Neural cell (in vitro differentiated cells): ENCODE results near the gene CACNA1I. TPM values are rescaled to one million over a fixed set of nuclear protein-coding genes. Genes with fewer than 3 reads are reported as not detected.

ENCODE experiments used
- H2AFZ ChIP-seq: fragments of 200-600, 300-800 bp; sonication (generic), shearing (Covaris generic); 2 replicates; pipeline ENCODE4 v1.6.0; 2014; ENCODE audit warnings: low read depth, mild to moderate bottlenecking, antibody characterized with exemption, low read length, moderate library complexity
- H3F3A ChIP-seq: fragments of 200-600 bp; shearing (Covaris generic); 2 replicates; pipeline ENCODE4 v1.6.1; 2016; ENCODE audit warnings: mild to moderate bottlenecking, moderate library complexity, mixed read lengths, antibody characterized with exemption, low read length; ENCODE audit not compliant: insufficient read depth, poor library complexity, severe bottlenecking
- H3K27ac ChIP-seq: fragments of 200-600, 300-800 bp; sonication (generic), shearing (Covaris generic); 2 replicates; pipeline ENCODE4 v1.5.1; 2014; ENCODE audit warnings: mild to moderate bottlenecking, low read length, moderate library complexity
- H3K27me3 ChIP-seq: fragments of 300-800, 200-600 bp; sonication (generic), shearing (Covaris generic); 2 replicates; pipeline ENCODE4 v1.6.0; 2014; ENCODE audit warnings: mild to moderate bottlenecking, low read depth, low read length, moderate library complexity; ENCODE audit not compliant: insufficient read depth
- H3K36me3 ChIP-seq: fragments of 300-800, 200-600 bp; sonication (generic), shearing (Covaris generic); 2 replicates; pipeline ENCODE4 v1.5.1; 2014; ENCODE audit warnings: mild to moderate bottlenecking, antibody characterized with exemption, low read length, moderate library complexity; ENCODE audit not compliant: insufficient read depth
- H3K4me2 ChIP-seq: fragments of 300-800, 200-600 bp; sonication (generic), shearing (Covaris generic); 2 replicates; pipeline ENCODE4 v1.6.0; 2014; ENCODE audit warnings: mild to moderate bottlenecking, low read length
- H3K4me3 ChIP-seq: fragments of 300-800, 200-600 bp; sonication (generic), shearing (Covaris generic); 2 replicates; pipeline ENCODE4 v1.5.1; 2014; ENCODE audit warnings: mild to moderate bottlenecking, low read length, moderate library complexity
- H3K79me2 ChIP-seq: fragments of 200-600 bp; shearing (Covaris generic); replicated peaks from 2 replicates; pipeline ENCODE4 v1.6.0; 2014; ENCODE audit warnings: mild to moderate bottlenecking, low read length, moderate library complexity; ENCODE audit not compliant: insufficient read depth
- H3K9ac ChIP-seq: fragments of 300-800, 200-600 bp; sonication (generic), shearing (Covaris generic); 2 replicates; pipeline ENCODE4 v1.6.1; 2016; ENCODE audit warnings: mild to moderate bottlenecking, low read length, mixed read lengths
- H3K9me2 ChIP-seq: fragments of 200-600 bp; shearing (Covaris generic); 2 replicates; pipeline ENCODE4 v1.6.1; 2016; ENCODE audit warnings: mild to moderate bottlenecking, low read length, mixed read lengths; ENCODE audit not compliant: insufficient read depth
- H3K9me3 ChIP-seq: fragments of 200-600, 300-800 bp; sonication (generic), shearing (Covaris generic); 2 replicates; pipeline ENCODE4 v1.6.1; 2016; ENCODE audit warnings: mild to moderate bottlenecking, mixed run types, low read length, moderate library complexity, mixed read lengths
- H4K20me1 ChIP-seq: fragments of 200-600 bp; shearing (Covaris generic); 2 replicates; pipeline ENCODE4 v1.6.1; 2016; ENCODE audit warnings: mild to moderate bottlenecking, mixed run types; ENCODE audit not compliant: insufficient read depth
- CTCF ChIP-seq: fragments of 450-650 bp; IDR thresholded peaks from 2 replicates; pipeline ENCODE4 v1.5.1; 2014; ENCODE audit warnings: antibody characterized with exemption, mild to moderate bottlenecking, moderate library complexity; ENCODE audit not compliant: poor library complexity, severe bottlenecking
- EP300 ChIP-seq: fragments of 450-650 bp; conservative IDR thresholded peaks from 2 replicates; pipeline ENCODE4 v1.6.1; 2014; ENCODE audit warnings: antibody characterized with exemption, mild to moderate bottlenecking, moderate library complexity; ENCODE audit not compliant: poor library complexity, severe bottlenecking
- EZH2 ChIP-seq: fragments of 200-600, 300-800 bp; shearing (Covaris generic), sonication (generic); IDR thresholded peaks from 2 replicates; pipeline ENCODE4 v1.6.1; 2014; ENCODE audit warnings: antibody characterized with exemption, low read length, borderline replicate concordance, mild to moderate bottlenecking; ENCODE audit not compliant: insufficient read depth, poor library complexity, severe bottlenecking
- MXI1 ChIP-seq: fragments of 450-650 bp; conservative IDR thresholded peaks from 2 replicates; pipeline ENCODE4 v1.6.1; 2014; ENCODE audit warnings: antibody characterized with exemption, mild to moderate bottlenecking; ENCODE audit not compliant: poor library complexity, severe bottlenecking
- POLR2AphosphoS5 ChIP-seq: IDR thresholded peaks from 2 replicates; pipeline ENCODE4 v1.6.1; 2012
- RAD21 ChIP-seq: fragments of 450-650 bp; conservative IDR thresholded peaks from 2 replicates; pipeline ENCODE4 v1.6.1; 2014; ENCODE audit warnings: antibody characterized with exemption, mild to moderate bottlenecking, moderate library complexity
- REST ChIP-seq: IDR thresholded peaks from 2 replicates; pipeline ENCODE4 v1.6.1; 2012; ENCODE audit warnings: borderline replicate concordance
- SMC3 ChIP-seq: fragments of 450-650 bp; conservative IDR thresholded peaks from 2 replicates; pipeline ENCODE4 v1.6.1; 2014; ENCODE audit warnings: antibody characterized with exemption, mild to moderate bottlenecking, moderate library complexity; ENCODE audit not compliant: poor library complexity
- TAF1 ChIP-seq: IDR thresholded peaks from 2 replicates; pipeline ENCODE4 v1.6.1; 2012; ENCODE audit warnings: low read depth
- polyA plus RNA-seq: library from polyadenylated mRNA; depleted of rRNA; stranded (reverse); fragments of >200 nt; gene quantifications from 2 replicates; pipeline ENCODE4 v1.2.3, GENCODE V29; 2014

Gene CACNA1I
- polyA plus RNA-seq, 1 donor from 2014 or later: 1.9 TPM

GRCh38 chr22:39727541-39727940, 157.0 kb downstream of the CACNA1I start:
- H3F3A ChIP-seq: no peaks in the 10 kb centered on the region
- H3K27ac ChIP-seq: no peak overlapping the region
- TF ChIP-seq MXI1 (no peak), REST (no peak), EZH2 (no peak), RAD21 (no peak)
- no peak overlapping the region for H3K4me3 ChIP-seq
- H2AFZ ChIP-seq: no peak overlapping the region
- no peak overlapping the region for H3K4me2 ChIP-seq
- H3K79me2 ChIP-seq: no peaks in the 10 kb centered on the region
- H3K9me3 ChIP-seq: no peaks in the 10 kb centered on the region
- H4K20me1 ChIP-seq: no peaks in the 10 kb centered on the region
- no peaks in the 10 kb centered on the region for H3K9me2 ChIP-seq
- no peaks in the 10 kb centered on the region for H3K36me3 ChIP-seq
- H3K9ac ChIP-seq: no peak overlapping the region
- no peaks in the 10 kb centered on the region for H3K27me3 ChIP-seq

DNA sequence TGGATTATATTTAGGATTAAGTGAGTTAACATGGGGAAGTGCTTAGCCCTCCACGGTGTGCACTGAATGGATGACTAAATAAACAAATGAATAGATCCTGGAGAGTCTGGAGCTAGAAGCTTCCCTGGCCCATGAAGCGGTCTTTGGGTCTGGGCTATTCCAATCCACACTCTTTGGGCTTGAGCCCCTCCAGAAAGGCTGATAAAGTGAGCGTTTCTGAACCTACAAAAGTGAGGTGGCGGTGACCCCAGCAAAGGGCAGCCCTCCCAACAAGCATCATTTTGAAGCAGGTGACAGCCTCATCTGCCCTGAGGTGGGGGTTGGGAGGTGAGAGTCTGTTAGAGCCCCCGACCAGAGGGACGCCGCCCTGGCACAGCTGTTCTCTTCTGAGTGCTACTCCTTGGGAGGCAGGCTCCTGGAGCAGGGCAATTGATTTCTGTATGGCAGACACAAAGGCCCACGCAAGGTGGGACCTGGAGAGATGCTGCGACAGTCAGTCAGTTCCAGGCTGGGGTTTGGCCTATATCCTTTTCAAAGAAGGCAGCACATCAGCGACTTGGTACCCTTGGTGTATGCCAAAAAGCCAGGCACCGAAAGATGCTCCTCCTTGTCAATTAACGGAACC, 157.8 kb downstream of the CACNA1I start:
- TF ChIP-seq POLR2AphosphoS5 (no peak), TAF1 (no peak), MXI1 (no peak), EP300 (no peak), EZH2 (no peak), RAD21 (no peak), REST (no peak), SMC3 (no peak), CTCF (no peak)
- Histone ChIP-seq H3K9ac (no peak overlapping the region), H3K36me3 (no peaks in the 10 kb centered on the region), H3K79me2 (no peaks in the 10 kb centered on the region), H3K4me2 (no peak overlapping the region), H4K20me1 (no peaks in the 10 kb centered on the region), H3K4me3 (no peak overlapping the region), H3K9me2 (no peaks in the 10 kb centered on the region), H2AFZ (no peak overlapping the region), H3K27ac (no peak overlapping the region), H3F3A (no peaks in the 10 kb centered on the region), H3K27me3 (no peaks in the 10 kb centered on the region), H3K9me3 (no peaks in the 10 kb centered on the region)
